Iris pigment epithelial cell (primary cell): ENCODE results near the gene MFRP.

Experiments used
- DNase-seq: peaks from one replicate; pipeline ENCODE4 v3.0.0-alpha.2; 2011; ENCODE audit warnings: low read depth

The MFRP gene

DNA sequence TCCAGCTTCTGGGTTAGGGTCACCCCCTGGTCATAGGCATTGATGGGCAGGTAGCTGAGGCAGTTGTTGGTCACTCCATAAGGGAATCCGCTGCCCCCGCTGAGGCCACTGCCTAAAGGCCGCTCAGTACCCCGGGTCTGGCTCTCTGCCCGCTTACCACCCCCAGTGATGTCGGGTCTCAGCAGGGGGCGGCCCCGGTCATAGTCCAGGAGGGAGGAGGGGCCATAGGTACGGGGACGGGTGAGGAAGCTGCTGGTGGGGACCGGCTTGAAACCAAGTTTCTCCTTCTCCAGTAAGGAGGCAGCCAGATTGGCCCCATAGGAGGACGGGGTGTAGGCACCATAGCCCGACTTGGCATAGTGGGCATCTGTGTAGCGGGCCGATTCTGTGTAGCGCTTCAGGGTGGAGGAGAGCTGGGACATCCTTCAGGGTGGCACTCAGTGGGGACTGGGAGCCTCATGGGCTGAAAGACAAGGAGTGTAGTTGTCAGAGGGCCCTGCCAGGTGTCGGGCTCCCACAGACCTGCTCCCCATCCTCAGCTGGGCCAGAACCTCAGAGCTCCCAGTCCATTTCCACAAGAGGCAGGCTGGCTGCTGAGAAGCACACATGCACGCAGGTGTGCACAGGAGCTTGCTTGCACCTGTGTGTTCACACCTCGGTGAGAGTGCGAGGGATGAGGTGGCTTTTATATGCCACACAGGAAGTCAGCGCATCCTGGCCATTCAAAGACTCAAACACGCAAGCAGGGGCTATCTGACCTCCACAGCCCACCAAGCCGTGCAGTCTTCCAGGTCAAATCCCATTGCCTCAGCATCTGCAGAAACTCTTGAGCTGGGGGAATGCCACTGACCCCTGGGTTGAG, 26.8 kb upstream of the MFRP start:
- no peak for DNase-seq

DNA sequence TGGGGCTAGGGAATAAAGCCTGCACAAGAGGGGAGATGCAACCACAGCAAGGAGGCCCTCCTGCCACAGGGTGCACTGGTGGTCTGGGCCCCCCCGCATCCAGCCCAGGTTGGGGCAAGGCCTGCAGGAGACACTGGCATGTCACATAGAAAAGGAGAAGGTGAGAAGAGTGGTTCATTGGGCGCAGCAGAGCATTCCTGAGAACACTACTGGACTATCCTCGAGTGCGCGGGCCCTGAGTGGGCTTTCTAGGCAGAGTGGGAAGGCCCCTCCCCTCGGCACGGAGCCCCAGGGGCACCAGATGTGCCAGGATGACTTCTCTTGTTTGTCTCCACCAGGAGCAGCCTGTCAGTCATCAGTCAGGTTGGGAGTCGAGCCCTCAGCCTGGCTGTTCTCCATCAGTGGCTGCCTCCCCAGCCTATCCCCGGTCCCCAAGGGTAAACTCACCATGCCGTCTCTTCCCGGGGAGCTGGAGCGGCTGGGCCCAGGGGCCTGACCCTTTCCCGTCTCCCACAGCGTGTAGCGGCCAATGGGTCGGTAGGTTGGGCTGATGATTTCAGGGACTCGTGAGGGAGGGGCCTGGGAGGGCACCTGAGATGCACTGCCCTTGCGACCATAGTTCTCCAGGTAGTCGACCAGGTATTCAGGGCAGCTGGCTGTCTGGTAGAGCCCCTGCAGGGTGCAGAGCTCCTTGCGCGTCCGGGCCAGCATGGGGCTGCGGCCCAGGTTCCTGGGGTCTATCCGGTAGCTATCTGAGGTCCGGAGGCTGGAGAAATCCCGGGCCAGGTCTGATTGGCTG, 26.0 kb upstream of the MFRP start:
- DNase-seq: no peak

DNA sequence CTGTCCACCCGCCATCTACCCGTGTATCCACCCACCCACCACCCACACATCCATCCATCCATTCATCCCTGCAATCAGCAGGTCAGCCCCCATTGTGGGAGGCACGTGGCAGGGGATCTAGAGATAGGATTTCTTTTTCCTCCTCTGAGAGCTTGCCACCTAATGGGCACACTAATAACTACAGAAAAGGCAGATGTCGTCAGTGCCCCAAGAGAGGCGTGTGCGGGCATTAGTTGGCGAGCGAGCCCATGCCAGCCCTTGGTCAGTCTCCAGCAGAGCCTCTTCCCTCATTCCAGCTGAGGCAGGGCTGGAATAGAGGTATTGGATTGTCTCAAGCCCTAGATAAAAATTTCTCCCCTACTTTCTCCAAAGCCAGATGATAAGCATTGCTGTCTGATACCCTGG, 25.3 kb upstream of the MFRP start:
- no peak for DNase-seq

DNA sequence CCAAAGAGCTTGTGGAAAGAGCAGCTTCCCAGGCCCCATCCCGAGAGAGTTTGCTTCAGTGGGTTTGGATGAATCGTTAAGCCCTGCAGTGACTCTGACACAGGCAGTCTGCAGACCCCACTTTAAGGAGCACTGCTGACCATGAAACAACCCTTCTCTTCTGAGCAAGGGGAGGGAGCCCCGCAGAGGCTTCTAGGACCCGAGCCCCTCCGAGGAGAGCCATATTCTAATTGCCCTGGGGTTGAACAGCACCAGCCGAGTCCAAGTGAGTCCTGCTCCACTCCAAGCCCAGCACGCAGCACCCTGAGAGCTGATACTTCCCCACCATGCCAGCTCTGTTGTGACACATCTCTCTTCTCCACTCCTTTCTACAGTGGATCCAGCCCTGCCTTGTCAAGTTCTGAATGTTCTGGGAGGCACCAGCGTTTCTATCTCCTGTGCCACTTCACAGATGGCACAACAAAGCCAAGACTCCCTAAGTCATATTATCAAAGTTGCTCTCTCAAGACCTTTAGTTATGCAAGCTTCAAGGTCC, 24.6 kb upstream of the MFRP start:
- no peak for DNase-seq

DNA sequence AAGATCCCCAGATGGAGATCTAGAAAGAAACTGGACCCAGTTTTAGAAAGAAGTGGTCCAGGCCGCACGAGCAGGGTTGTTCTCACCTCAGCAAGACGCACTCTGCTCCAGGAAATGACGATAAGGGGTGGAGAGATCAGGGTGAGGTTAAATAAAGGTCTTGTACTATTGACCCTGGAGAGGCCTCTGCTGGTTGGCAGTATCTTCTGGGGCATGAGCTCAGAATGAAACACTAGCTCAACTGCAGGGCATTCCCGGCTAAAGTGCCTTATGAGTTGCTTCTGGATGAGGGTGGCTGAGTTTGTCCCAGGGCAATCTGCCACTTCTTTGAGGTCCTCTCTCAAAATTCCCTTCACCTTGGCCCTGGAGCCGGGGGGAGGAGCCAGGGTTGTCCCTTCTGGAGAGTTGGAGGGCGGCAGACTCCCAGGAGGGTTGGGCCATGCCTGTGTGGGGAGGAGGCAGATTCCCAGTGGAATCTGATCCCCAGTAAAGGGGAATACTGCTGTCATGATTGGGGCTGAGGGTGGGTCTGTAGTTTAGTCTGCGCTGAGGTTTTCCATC, 24.1 kb upstream of the MFRP start:
- DNase-seq: no peak

DNA sequence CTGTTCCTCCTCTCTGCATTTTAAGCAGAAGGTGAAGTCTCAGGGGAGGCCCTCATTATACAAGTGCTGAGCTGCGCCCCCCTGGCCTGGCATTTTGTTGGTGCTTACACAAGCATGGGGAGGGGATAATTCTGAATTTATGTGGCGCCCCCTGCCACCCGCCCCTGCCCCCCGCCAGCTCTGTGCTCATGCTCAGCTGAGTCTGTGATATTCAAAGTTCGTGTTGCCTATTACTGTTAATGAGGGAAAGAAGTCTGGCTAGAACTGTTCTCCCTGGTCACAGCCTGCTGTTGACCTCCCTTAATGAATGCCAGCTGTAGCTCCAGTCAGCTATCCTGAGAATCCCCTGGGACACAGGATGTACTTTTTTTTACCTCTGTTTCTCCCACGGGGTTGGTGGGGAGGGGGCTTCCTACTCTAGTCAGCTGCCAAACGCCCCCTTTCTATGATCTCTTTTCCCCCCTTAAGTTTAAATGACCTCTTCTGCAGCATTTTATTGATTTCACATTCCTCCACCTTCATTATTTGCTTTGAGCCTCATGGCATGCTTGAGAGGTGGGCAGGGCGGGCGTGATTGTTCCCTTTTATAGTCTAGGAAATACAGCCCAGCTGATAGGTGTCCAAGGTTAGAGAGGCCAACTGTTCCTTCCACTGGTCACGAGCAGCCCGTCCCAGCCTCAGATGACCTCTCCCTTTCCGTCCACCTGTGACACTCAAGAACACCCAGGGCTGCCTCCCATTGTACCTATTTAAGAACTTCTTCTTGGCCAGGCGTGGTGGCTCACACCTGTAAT, 22.8 kb upstream of the MFRP start:
- DNase-seq: no peak

DNA sequence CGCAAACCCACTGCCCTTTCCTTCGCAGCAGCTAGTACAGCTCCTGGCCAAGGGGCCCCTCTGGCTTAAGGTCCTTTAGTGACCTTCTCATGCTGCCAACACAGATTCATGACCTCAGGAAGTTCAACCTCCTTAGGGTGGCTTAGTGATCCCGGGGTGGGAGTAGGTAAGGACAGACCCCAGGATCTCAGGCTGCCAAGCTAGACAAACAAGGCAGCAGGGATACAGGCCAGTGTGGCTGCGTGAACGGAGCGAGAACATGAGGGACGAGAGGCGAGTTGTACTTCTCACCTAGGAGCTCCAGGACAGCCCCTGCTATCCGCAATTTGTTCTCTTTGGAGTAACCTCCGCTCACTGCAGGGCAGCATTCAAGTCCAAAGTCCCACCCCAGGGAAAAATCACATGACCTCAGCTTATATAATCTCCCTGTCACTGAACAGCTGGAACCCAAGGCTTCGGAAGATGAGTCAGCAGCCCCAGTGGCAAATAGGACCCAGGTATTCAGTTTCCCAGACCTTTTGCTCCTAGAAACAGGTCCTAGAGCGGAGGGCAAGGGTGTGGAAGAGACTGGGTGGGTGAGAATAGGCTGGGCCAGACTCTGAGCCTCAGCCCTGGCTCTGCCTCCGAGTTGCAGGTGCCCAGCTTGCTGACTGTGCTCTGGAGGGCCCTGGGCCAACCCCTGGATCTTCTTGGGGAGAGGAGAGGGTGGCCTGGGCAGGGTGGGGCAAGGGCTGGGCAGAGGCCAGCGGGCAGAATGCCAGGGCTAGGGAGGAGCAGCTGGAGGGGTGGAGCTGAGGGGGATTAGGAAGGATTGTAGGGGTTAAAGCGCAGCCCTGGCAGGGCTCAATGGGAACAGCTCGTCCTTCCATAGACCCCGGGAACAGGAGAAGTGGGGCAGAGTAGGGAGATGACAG, 21.9 kb upstream of the MFRP start:
- no peak for DNase-seq

DNA sequence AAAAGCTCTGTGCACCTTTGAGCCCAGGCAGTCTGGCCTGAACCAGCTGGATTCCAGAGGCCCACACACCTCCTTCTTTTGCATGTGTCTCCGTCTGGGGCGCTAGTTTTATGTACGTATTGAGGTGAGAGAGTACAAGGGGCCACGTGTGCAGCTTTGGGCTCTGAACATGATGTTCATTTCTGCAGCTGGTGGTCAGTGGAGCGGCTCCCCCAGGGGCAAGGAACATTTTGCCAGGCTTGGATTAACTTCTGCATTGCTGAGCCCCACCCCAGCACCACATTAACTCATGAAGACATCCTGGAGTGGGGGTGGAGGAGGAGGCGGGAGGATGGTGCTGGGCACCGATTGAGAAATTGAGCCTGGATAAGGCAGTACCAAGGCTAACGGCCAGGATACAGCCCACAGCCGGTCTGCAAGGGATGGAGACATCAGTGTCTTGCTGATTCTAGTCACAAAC, 21.2 kb upstream of the MFRP start:
- peak; percentile 35 for DNase-seq

DNA sequence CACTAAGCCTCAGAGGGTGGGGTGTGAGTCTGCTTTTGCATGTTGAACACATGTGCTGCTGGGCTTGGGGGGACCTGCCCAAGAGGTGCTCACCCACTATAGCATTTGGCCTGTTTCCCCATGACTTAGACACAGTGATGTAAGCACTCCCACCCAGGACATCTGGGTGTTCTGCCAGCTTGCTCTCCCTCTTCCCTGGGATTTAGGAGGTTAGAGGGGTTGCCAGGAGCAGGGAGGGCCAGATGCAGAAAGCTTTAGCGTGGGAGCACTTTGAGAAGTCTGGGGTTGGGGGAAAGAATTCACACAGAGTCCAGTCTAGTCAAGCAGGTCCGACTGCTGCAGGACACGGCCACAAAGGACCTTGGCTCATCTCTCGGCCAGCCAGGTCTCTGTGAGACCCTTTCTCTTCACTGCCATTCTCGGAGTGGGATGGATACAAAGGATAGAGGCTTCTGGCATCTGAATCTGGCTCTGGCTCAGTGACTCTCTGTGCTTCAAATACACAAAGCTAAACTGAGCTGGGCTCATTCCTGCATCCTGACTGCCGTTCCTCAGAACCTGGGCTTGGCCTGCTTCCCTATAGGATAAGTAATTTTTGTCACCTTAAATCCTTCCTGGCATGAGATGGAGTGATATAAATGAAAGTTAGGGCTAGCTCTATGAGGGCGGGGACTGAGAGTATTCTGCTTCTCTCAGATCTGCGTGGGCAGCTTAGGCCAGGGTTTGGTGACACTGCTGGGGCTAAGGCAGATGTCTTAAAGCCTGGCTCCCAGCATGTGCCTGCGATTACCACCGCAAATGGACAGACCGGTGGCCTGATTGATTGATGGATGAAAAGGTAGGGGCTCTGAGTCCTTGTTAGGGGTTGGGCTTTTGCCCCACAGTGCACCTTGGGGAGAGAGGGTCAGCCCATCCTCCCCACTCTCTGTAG, 20.4 kb upstream of the MFRP start:
- DNase-seq: no peak

DNA sequence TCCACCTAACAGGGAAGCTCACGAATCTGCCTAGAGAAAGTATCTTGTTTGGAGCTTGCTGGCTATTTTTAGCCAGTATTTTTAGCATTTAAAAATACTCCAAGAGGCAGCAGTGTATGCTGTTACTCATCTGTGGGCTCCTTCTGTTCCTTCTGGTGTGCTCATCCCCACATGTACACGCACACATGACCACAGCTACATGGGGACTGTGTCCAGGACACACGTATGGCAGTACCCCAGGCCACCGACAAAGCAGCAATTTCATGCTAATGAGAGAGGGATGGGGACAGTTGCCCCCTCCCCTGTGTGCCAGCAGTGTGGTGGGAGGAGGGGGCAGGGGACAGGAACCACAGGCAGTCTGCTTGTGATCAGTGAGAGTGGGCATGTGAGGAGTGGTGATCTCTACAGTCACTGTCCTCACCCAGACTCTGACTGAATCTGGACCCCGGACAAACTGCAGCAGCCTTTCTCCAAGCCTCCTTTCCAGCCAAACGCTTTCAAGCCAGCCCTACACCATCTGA, 18.6 kb upstream of the MFRP start:
- no peak for DNase-seq

DNA sequence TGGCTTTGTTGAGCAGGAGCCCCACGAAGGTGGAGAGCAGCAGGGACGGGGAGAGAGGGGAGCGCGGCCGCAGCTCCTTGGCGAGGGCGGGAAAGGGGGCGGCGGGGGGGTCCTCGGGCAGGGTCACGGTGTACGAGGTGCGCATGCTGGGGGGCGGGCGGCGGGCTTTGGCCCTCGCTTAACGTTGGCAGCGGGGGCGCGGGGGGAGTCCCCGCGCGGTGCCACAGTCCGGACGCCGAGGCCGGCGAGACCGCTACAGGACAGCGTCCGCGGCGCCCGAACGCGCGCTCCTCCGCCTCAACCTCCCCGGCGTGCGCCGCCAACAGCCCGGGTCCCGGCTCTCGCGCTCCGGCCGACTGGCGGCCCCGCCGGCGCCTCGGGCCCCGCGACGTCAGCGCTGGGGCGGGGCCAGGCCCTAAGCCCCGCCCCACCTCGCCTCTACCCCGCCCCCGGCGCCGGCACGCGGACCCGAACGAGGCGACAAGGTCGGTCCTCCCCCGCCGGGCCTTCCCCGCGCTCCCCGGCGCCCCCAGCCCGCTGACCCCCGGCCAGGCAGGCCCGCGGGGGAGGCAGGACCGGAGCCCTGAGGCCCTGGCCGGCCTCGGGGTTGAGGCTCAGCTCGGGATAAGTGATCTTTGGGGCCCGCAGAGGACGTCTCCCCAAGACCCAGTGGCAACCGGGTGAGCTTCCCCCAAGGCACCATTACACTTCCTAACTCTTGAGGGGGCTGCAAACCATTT, 17.5 kb upstream of the MFRP start:
- DNase-seq: no peak

DNA sequence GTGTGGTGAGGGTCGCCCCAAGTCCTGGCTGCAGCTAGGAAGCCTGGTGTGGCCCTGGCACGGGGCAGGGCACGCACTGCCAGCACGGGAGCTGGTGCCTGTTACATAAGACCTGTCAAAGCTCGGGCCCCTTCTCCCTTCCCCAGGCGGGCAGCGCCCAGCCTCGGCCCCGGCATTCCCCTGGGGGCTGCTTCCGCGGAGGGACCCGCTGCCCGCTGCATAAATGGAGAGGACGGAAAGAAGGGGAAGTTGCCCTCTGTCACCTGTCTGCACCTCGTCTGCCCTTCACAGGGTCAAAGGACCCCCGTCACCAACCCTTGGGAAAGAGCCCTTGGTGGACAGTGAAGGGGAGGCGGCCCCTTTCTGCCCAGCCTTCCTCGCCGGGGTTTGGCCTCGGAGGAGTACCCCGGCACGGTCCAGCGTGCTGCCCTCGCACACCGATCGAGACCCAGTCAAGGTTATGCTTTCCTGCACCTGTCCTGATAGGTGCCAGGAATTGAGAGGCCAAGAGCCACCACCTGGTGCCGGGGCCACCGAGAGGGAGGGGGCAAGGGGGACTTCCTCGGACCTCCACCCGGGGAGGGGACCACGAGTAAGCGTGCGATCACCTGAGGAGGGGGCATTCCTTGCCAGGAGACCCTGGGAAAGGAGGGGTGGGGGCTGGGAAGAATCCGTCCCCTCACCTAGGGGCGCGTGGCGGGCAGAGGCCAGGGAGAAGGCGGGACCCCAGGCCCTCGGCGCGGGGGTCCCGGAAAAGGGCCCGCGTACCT, 16.8 kb upstream of the MFRP start:
- no peak for DNase-seq

DNA sequence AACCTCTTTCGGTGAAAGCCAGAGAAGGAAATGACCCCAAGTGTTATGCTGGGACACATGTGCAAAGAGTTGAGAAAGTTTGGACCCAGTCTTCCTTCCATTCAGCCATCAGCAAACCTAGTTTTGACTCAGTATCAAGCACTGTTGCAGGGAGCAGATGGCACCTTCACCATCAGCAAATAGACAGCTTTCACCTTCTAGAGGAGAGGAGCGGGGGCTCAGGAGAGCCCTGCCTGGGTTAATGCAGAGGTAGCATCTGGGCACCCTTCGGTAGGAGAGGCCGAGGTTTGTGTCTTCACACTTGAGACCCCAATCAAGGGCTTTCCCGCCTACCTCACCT, 16.2 kb upstream of the MFRP start:
- no peak for DNase-seq

DNA sequence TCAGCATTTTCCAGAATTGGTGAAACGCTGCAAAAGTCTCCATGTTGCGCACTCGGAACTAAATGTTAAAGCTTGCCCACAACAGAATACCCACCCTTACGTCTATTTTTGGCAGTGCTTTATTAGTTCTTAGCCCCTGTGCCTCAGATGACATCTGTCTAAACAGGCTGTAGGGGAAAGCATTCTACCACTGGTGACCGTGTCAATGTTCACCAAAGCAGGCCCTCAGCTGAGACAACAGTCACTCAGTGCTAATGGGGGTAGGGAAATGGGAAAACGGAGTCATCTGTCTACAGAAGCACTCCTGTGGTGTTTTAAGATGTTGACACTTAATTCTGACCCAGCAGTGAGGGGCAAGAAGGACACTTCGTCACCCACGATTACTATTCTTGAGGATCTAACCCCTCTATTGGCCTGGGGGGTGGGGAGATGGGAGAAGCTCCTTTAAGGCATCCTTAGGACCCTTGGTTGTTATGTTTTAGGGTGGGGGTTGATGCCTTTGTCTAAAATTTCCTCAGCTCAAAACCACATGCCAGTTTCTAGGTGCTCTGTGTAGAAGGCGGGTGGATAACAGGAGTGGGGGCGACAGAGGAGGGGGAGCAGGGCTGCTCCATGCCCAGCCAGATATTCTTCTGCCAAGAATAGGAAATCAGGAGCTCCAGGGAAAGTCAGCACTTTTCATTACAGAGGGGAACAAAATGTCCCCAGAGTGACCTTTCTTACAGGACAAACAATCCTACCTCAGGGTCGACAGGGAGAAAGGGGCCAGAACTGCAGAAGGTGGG, 15.6 kb upstream of the MFRP start:
- no peak for DNase-seq

DNA sequence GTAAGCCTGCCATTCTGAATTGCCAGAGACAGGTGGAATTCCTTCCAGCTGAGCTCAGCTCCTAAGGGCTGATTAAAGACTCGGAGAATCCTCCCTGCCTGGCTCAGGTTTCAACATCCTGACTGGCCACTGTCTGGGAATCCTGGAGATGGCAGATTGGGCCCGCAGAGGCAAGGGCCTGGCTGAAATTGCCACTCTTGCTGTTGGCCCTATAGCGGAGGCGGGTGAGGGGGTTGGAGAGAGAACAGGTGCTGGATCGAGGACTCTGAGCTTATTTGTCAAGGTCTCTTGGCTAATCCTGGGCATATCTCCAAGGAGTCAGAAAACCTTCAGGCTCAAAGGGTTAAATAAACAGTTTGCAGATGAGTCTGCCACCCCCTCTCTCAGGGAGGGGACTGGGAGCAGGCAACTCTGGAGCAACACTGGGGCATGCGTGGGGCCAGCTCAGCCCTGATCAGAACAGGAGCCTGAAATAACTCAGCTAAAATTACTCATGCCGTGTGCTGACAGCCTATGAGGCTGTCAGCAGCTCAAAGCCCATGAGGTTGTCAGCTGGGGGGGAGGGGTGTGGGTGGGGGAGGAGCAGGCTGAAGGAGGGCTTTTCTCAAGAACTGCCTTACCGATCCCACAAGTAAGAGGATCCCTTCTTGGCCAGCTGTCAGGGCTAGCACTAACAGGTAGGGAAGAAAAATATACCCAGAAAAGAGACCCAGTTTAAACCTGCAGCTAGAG, 14.7 kb upstream of the MFRP start:
- DNase-seq: peak; percentile 89
